Thoracic aorta (tissue), 2 donors: ENCODE results near the gene DNAL1. TPM values are rescaled to one million over a fixed set of nuclear protein-coding genes. Genes with fewer than 3 reads are reported as not detected.
"Not testable (repeated sequence)": the region's sequence is repeated elsewhere in the genome, so short reads cannot be mapped to it uniquely, and the experiment has no call there.

Source experiments
- ATAC-seq: fragments of 150-250 bp; one replicate; pipeline ENCODE4 v1.8.0; 2017; ENCODE audit warnings: low read depth; ENCODE audit not compliant: insufficient number of reproducible peaks, low FRiP score
- DNase-seq: peaks from one replicate; pipeline ENCODE4 v3.0.0-alpha.2; 2020; ENCODE audit warnings: low spot score
- H3K27ac ChIP-seq, 2 donors: fragments of 200-600 bp; sonication (generic); 1 replicate in 1 of 2; 2 replicates in 1 of 2; pipeline ENCODE4 v1.5.1; 2016; ENCODE audit warnings: mild to moderate bottlenecking in 2 of 2, moderate library complexity in 2 of 2
- H3K27me3 ChIP-seq: fragments of 200-600 bp; sonication (generic); replicated peaks from 2 replicates; pipeline ENCODE4 v1.6.0; 2016; ENCODE audit warnings: mild to moderate bottlenecking; ENCODE audit not compliant: insufficient read depth
- H3K36me3 ChIP-seq: fragments of 200-600 bp; sonication (generic); one replicate; pipeline ENCODE4 v1.5.1; 2016
- H3K4me1 ChIP-seq, 2 donors: fragments of 200-600 bp; sonication (generic); 1 replicate in 1 of 2; 2 replicates in 1 of 2; pipeline versions ENCODE4 v1.5.1 to v1.6.0; 2016; ENCODE audit warnings: low read depth in 2 of 2, mild to moderate bottlenecking in 1 of 2; ENCODE audit not compliant: control insufficient read depth in 1 of 2
- H3K4me3 ChIP-seq: fragments of 200-600 bp; sonication (generic); 2 replicates; pipeline ENCODE4 v1.5.1; 2016; ENCODE audit warnings: mild to moderate bottlenecking
- H3K9me3 ChIP-seq: fragments of 200-600 bp; sonication (generic); 2 replicates; pipeline ENCODE4 v1.5.1; 2016
- CTCF ChIP-seq: fragments of 200-600 bp; sonication (generic); IDR thresholded peaks from one replicate; pipeline ENCODE4 v1.5.1; 2019; ENCODE audit warnings: antibody characterized with exemption
- total RNA-seq, 2 donors: library from RNA; depleted of rRNA; stranded (reverse); fragments of >200 nt; gene quantifications; one replicate each; pipeline versions ENCODE4 v1.1.0 to v1.2.3, GENCODE V29; 2016

DNAL1 gene
- total RNA-seq, 2 donors from 2014 or later, result 13.0 to 20.7 TPM

- ATAC-seq (no peak), DNase-seq (no peak)
- Histone ChIP-seq H3K27me3 (no peaks in the 10 kb centered on the region), H3K9me3 (no peaks in the 10 kb centered on the region), H3K4me3 (no peak overlapping the region), H3K4me1 (peaks cover 3 to 8% of the 10 kb centered on the region in 2 donors), H3K36me3 (no peaks in the 10 kb centered on the region), H3K27ac (no peak overlapping the region)
- no peak for TF ChIP-seq CTCF
Observed at GRCh38 chr14:73630009-73630780, 14.6 kb upstream of the DNAL1 start.

- Histone ChIP-seq H3K4me3 (peak overlapping the region; percentile 90), H3K9me3 (no peaks in the 10 kb centered on the region), H3K36me3 (no peaks in the 10 kb centered on the region), H3K27ac (peak overlapping the region; percentile 34 to 50), H3K4me1 (peaks cover 3 to 8% of the 10 kb centered on the region in 2 donors), H3K27me3 (no peaks in the 10 kb centered on the region)
- ATAC-seq, result peak; percentile 51
- TF ChIP-seq CTCF, result peak; percentile 91
- no peak for DNase-seq
Observed at GRCh38 chr14:73633116-73634010, 11.4 kb upstream of the DNAL1 start.

- ATAC-seq (no peak), DNase-seq (no peak)
- no peaks in the 10 kb centered on the region for H3K27me3 ChIP-seq
- no peaks in the 10 kb centered on the region for H3K9me3 ChIP-seq
- H3K4me1 ChIP-seq, result peaks cover 3 to 8% of the 10 kb centered on the region in 2 donors
- H3K36me3 ChIP-seq, result no peaks in the 10 kb centered on the region
- peak; percentile 18 for TF ChIP-seq CTCF
- peak overlapping the region; percentile 90 for H3K4me3 ChIP-seq
- H3K27ac ChIP-seq, result peak overlapping the region; percentile 34 to 50
Observed at GRCh38 chr14:73634011-73634833, 10.6 kb upstream of the DNAL1 start.

GRCh38 chr14:73636355-73636754, 8.4 kb upstream of the DNAL1 start:
- DNase-seq, ATAC-seq, H3K4me1 ChIP-seq, H3K4me3 ChIP-seq, H3K36me3 ChIP-seq, H3K27ac ChIP-seq, H3K9me3 ChIP-seq, H3K27me3 ChIP-seq: not testable (repeated sequence)

- Histone ChIP-seq H3K4me1 (peaks cover 3 to 8% of the 10 kb centered on the region in 2 donors), H3K36me3 (no peaks in the 10 kb centered on the region), H3K4me3 (no peak overlapping the region), H3K27ac (no peak overlapping the region), H3K27me3 (no peaks in the 10 kb centered on the region), H3K9me3 (no peaks in the 10 kb centered on the region)
- no peak for ATAC-seq
- DNase-seq, result no peak
- TF ChIP-seq CTCF, result no peak
Observed at GRCh38 chr14:73637830-73638229, 7.0 kb upstream of the DNAL1 start.
